Esophagus squamous epithelium (tissue), 4 donors: ENCODE data around the gene CHN2.

ENCODE experiments used
- CTCF ChIP-seq, 6 experiments: fragments of 450-650 bp in 4 of 6; fragments of 200-600 bp in 2 of 6; sonication (generic) in 2 of 6; IDR thresholded peaks; one replicate each; pipeline ENCODE4 v1.5.1; 2016 to 2019; ENCODE audit warnings: antibody characterized with exemption in 6 of 6, mild to moderate bottlenecking in 4 of 6, moderate library complexity in 4 of 6
- POLR2A ChIP-seq, 4 donors: fragments of 450-650 bp; IDR thresholded peaks; one replicate each; pipeline ENCODE4 v1.6.1; 2017; ENCODE audit warnings: antibody characterized with exemption in 4 of 4, mild to moderate bottlenecking in 4 of 4, moderate library complexity in 3 of 4

- TF ChIP-seq CTCF (IDR thresholded peaks at IDR 0.05), result no peak
- no peak for TF ChIP-seq POLR2A (IDR thresholded peaks at IDR 0.05)
Measured at GRCh38 chr7:29418651-29419050, 224.1 kb downstream of the CHN2 start.
